IPS-11a (cell line): ENCODE data around the gene CFAP77.

Experiments used
- H3K4me3 ChIP-seq: one replicate; pipeline ENCODE4 v1.5.1; 2013; ENCODE audit warnings: low read depth, low read length, control low read depth

CFAP77 gene

GRCh38 chr9:132575005-132575609 lies 165.1 kb downstream of the CFAP77 start:
- no peak overlapping the region for H3K4me3 ChIP-seq

- H3K4me3 ChIP-seq, result no peak overlapping the region
Observed at GRCh38 chr9:132575811-132576210, 165.8 kb downstream of the CFAP77 start.

- H3K4me3 ChIP-seq, result no peak overlapping the region
Observed at GRCh38 chr9:132577119-132577518, 167.1 kb downstream of the CFAP77 start.

- H3K4me3 ChIP-seq, result no peak overlapping the region
Observed at GRCh38 chr9:132578367-132578932, 168.4 kb downstream of the CFAP77 start.

- no peak overlapping the region for H3K4me3 ChIP-seq
Observed at GRCh38 chr9:132579427-132579798, 169.4 kb downstream of the CFAP77 start.

- no peak within 1 kb of the TSS for H3K4me3 ChIP-seq
Observed at GRCh38 chr9:132582276-132582785, 172.3 kb downstream of the CFAP77 start, which contains the start of gene BARHL1. BARHL1 (plus strand) TSS chr9:132582606; CDS start chr9:132582798, 192 bp downstream.

- no peak overlapping the region for H3K4me3 ChIP-seq
Observed at GRCh38 chr9:132582786-132583583, 173.0 kb downstream of the CFAP77 start.

GRCh38 chr9:132583584-132584304 lies 173.7 kb downstream of the CFAP77 start:
- no peak overlapping the region for H3K4me3 ChIP-seq

GRCh38 chr9:132584601-132585560 lies 174.9 kb downstream of the CFAP77 start:
- H3K4me3 ChIP-seq, result no peak overlapping the region

GRCh38 chr9:132585954-132586829 lies 176.2 kb downstream of the CFAP77 start:
- no peak overlapping the region for H3K4me3 ChIP-seq

GRCh38 chr9:132586830-132587591 lies 177.0 kb downstream of the CFAP77 start:
- no peak overlapping the region for H3K4me3 ChIP-seq

GRCh38 chr9:132587592-132587955 lies 177.6 kb downstream of the CFAP77 start:
- H3K4me3 ChIP-seq, result no peak overlapping the region

- H3K4me3 ChIP-seq, result no peak overlapping the region
Observed at GRCh38 chr9:132588098-132588497, 178.1 kb downstream of the CFAP77 start.

- no peak overlapping the region for H3K4me3 ChIP-seq
Observed at GRCh38 chr9:132588501-132589147, 178.6 kb downstream of the CFAP77 start.

GRCh38 chr9:132589148-132590036 lies 179.4 kb downstream of the CFAP77 start:
- no peak overlapping the region for H3K4me3 ChIP-seq

GRCh38 chr9:132590037-132590317 lies 180.0 kb downstream of the CFAP77 start:
- H3K4me3 ChIP-seq, result no peak overlapping the region
